A549 (cell line): ENCODE data around the gene MADCAM1.

Experiments
- BHLHE40 ChIP-seq: IDR thresholded peaks from 2 replicates; pipeline ENCODE4 v1.6.1; 2012; ENCODE audit warnings: low read depth, low read length, inconsistent platforms
- CBX8 ChIP-seq: fragments of 200-600 bp; sonication (generic); IDR thresholded peaks from 2 replicates; pipeline ENCODE4 v1.6.1; 2016
- CHD2 ChIP-seq: fragments of 150-350 bp; IDR thresholded peaks from 2 replicates; pipeline ENCODE4 v1.6.1; 2014; ENCODE audit warnings: low read length; ENCODE audit not compliant: partially characterized antibody
- EP300 ChIP-seq, 2 experiments: fragments of >200 bp; sonication (Bioruptor Twin); formaldehyde crosslinking; IDR thresholded peaks; 2 replicates in 1 of 2; 3 replicates in 1 of 2; pipeline ENCODE4 v1.6.1; 2016 to 2017
- ESRRA ChIP-seq: fragments of 150-350 bp; IDR thresholded peaks from 2 replicates; pipeline ENCODE4 v1.6.1; 2014; ENCODE audit warnings: mild to moderate bottlenecking, low read length, borderline replicate concordance
- KDM1A ChIP-seq: fragments of 200-600 bp; sonication (generic); IDR thresholded peaks from 2 replicates; pipeline ENCODE4 v1.6.1; 2016; ENCODE audit warnings: low read depth, mild to moderate bottlenecking
- POLR2A ChIP-seq: IDR thresholded peaks from 2 replicates; pipeline ENCODE4 v1.6.1; 2012; ENCODE audit warnings: mild to moderate bottlenecking, low read length
- RAD21 ChIP-seq, 2 experiments: fragments of >200 bp in 1 of 2; sonication (Bioruptor Twin) in 1 of 2; formaldehyde crosslinking in 1 of 2; IDR thresholded peaks in 1 of 2; conservative IDR thresholded peaks in 1 of 2; 2 replicates in 1 of 2; 3 replicates in 1 of 2; pipeline ENCODE4 v1.6.1; 2012 to 2018; ENCODE audit warnings: inconsistent platforms in 1 of 2
- SREBF2 ChIP-seq: fragments of 450-650 bp; IDR thresholded peaks from 2 replicates; pipeline ENCODE4 v1.6.1; 2014; ENCODE audit warnings: mild to moderate bottlenecking, moderate library complexity
- ZFP36 ChIP-seq: fragments of 450-650 bp; IDR thresholded peaks from 2 replicates; pipeline ENCODE4 v1.6.1; 2014; ENCODE audit warnings: borderline replicate concordance; ENCODE audit not compliant: partially characterized antibody
- TF ChIP-seq, protein P1 (sequence below): fragments of >200 bp; sonication (Bioruptor Twin); formaldehyde crosslinking; IDR thresholded peaks from 3 replicates; pipeline ENCODE4 v1.5.1; 2016

- TF ChIP-seq SREBF2 (no peak), ZFP36 (no peak), RAD21 (conservative IDR thresholded peaks at IDR 0.05 in 1 of 2, IDR thresholded peaks at IDR 0.05 in 1 of 2) (no peak), CHD2 (no peak), CBX8 (no peak), KDM1A (no peak), POLR2A (no peak), EP300 (IDR thresholded peaks at IDR 0.05) (no peak), ESRRA (no peak), BHLHE40 (no peak)
- TF ChIP-seq, protein P1, sequence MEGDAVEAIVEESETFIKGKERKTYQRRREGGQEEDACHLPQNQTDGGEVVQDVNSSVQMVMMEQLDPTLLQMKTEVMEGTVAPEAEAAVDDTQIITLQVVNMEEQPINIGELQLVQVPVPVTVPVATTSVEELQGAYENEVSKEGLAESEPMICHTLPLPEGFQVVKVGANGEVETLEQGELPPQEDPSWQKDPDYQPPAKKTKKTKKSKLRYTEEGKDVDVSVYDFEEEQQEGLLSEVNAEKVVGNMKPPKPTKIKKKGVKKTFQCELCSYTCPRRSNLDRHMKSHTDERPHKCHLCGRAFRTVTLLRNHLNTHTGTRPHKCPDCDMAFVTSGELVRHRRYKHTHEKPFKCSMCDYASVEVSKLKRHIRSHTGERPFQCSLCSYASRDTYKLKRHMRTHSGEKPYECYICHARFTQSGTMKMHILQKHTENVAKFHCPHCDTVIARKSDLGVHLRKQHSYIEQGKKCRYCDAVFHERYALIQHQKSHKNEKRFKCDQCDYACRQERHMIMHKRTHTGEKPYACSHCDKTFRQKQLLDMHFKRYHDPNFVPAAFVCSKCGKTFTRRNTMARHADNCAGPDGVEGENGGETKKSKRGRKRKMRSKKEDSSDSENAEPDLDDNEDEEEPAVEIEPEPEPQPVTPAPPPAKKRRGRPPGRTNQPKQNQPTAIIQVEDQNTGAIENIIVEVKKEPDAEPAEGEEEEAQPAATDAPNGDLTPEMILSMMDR, result no peak
Observed at GRCh38 chr19:511101-511851, 15.0 kb downstream of the MADCAM1 start.
